Activated T-helper 9 cell treated with anti-CD3 and anti-CD28 coated beads, Interleukin-2, amount 50 U/mL, for 16 hours (primary cell): Measurements from ENCODE around the gene RASSF1.
"Not testable (repeated sequence)": the region's sequence is repeated elsewhere in the genome, so short reads cannot be mapped to it uniquely, and the experiment has no call there.

ENCODE experiments used
- DNase-seq: peaks from one replicate; pipeline ENCODE4 v3.0.0-alpha.2; 2020; ENCODE audit warnings: low read depth

RASSF1 gene

DNA sequence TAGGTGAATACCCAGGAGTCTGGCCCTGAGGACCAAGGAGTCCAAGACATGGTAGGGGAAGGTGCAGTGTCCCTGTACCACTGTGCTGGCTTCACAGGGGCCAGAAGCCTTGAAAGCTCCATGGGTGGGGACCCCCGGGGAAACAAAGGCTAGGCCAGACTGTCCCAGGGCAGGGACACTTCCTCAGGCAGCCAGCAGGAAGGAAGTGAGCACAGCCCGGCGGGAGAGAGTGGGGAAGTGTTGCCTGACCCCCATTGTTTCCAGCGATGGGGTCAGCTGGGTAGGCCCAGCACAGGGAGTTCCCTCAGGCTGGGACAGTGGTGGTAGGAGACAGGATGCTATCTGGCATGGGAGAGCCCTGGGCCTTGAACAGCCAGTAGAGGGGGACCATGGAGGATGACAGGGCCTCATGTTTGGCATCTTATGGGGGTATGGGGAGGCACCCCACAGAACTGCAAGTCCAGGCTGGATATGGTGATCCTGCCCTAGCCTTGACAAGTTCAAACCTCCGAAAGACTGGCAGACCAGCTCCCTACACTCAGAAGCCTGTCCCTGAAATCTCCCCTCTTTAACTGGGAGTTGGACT is 16.9 kb downstream of the RASSF1 start:
- no peak for DNase-seq

DNA sequence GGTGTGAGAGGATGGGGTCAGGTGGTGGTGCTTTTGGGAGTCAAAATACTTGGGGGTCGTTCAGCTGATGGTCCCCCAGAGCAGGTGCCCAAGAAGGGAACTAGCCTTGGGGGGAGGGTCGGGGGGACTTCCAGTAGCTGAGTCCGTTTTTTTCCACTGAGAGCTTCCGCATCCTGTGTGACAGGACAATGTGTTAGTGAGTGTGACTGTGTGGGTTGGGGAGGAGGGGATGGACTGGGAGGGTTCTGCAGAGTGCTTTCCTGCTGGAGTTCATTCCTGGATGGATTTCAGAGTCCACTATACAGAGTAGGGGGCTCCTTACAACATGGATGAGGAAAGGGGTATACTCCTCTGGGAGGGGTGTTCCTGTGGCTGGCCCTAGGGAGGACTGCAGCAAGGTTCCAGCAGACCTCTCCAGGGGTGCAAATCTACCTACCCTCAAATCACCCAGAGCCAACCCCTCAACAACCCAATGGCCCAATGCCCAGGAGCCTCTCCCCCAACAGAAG is 17.5 kb downstream of the RASSF1 start:
- DNase-seq: no peak

DNA sequence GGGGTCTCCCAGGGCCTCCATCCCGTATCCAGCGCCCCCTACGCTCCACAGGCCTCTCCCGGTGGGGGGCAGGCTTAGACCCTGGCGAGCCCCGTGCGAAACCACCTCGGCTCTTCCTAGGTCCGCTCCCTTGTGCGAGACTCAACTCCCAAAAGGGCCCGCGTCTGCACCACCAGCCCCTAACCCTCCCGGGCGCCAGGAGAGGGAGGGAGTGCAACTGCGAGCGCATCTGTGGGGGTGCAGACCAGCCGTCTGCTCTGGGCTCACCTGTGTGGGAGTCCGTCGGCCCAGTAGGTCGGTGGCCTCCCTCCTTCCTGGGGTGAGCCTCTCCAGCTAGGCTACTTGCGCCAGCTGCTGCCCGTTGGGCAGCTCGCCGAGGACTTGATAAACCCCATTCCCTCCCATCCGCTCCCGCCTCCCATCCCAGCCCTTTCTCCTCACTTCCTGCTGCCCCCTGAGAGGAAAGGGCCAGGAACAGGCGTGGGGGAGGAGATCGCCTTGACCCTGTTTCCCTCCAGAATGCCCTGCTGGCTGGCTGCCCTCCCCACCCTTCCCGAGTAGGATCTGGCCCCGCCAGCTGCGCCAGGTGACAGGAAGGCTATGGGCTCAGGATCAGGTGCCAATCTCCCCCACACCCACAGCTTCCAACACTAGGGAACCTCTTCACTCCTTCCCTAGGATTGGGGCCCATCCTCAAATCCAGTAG is 18.1 kb downstream of the RASSF1 start, which contains the start of gene HYAL2:
Gene HYAL2, minus strand, starts transcription at position 360 of the 706 bp plus-strand sequence. CDS start 2,256 bp downstream, outside the sequence.
- no peak for DNase-seq

DNA sequence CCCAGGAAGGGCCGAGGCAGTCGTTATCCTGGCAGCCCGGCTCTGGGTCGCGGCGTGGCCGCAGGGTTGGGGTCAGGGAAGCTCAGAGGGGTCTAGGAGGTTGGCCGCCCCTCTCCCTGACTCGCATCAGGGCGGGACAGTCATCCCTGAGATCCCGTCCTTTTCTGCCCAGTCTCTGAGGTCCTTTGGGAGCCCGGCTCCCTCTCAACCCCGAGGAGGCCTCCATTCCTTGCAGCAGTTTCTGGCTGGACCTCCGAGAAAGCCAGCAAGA is 18.6 kb downstream of the RASSF1 start:
- DNase-seq: no peak

DNA sequence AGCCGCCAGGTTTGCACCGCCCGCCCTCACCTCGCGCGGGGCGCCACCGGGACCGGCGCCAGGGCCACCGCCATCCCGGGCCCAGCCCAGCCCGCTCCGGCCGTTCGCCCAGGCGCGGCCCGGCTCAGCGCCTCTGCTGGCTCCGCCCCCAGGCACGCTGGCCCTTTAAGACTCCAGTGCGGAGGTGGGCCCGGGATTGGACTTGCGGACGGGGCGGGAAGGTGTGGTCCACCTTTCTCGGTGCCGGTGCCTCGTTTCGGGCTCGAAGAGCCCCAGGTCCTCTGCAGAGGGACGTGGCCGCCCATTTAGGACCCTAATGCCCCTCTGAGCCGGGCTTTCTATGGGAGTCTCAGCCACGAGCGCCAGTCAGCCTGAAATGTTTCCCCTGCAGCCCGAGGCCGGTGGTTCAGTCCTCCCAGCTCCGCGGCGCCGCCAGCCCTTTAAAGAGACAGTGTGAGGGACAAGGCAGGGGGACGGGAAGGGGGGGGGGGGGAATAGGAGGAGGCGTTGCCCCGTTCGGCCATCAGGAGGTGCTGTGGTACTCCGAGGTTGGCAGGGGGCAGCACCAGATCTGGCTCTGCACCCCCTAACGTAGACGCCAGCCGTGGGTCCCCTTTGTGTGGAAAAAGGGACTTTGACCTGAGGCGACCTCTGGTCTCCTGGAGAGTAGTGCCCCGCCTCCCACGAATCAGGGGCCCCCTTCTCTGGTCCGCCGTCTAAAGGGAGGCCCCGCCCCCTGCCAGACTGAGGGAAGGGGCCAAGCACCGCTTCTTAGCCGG is 19.1 kb downstream of the RASSF1 start:
- peak; percentile 75 for DNase-seq

DNA sequence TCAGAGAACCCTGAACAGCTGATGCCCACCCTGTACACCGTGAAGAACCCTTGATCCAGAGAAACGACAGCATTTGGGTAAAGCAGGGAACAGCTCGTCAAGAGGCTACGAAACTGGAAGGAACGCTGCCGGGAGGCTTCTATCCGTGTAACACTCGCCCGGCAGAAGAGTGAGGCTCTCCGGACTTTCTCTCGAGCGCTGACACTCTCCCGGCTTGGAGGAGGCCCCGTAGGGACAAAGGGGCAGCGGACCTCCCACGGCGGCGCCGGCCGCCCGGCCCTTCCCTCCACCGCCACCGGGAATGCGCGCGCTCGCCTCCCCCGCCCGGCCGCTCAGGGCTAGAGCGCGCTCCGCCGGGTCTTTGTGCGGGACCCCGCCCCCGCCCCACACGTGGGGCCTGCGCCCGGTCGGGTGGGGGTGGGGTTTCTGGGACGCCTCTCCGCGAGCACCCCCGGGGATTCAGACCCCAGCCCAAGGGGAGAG is 19.7 kb downstream of the RASSF1 start:
- peak; percentile 51 for DNase-seq

DNA sequence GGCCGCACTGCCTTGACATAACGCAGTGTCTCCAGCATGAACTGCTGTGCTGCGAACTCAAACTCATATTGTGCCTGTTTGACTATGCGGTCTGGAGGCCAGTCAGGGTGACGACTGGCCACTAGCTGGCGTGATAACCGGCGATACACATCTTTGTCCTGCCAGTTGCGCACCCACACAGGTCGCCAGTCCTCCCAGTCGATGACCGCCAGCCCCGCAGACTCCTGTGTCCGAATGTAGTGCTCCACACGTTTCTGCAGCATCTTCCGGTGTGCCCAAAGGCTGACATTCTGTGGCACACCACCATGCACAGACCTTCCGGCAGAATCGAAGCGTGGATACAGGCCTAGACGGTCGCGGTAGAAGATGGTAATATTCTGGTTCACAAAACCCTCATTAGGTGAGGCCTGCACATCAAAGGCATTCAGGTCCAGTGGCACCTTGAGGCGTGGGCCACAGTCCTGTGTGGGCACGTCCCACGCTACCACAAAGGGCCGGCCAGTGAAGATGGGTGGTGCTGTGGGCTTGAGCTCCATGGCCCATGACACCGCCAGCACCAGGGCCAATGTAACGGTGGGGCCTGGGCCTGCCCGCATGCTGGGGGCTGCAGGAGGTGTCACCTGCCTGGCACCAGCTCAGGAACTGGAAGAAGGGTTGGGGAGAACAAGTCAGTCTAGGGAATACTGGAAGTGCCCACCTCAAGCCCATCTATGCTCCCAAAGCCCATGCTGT is 20.6 kb downstream of the RASSF1 start:
- DNase-seq: no peak

DNA sequence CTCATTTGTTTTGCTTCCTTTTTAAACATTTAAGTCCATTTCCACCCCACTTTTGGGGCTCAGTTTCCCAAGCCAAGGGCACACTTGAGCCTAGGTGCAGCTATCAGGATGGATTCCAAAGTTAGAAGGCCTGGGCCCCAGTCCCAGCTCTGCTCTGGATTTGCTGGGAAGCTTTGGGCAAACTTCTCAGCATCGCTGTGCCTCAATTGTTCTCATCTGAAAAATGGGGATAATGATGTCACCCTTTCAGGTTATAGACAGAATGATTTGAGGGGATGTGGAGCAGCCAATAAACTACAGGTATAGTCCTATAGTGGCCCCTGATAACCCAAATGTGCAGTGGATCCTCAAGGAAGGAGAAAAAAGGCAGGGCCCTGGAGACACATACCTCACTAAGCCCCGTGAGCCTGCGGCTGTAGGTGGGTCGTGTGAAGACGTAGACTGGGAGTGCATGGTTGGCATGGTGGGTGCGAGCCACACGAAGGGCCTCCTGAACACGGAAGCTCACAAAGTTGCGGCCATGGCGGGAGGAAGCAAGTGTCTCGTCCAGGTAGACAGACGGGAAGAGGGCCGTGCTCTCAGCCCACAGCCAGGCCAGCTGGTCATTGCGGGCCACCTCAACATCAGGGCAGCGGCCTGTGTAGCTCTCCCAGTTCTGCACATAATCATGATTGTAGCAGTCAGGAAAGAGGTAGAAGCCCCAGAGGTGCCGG is 21.3 kb downstream of the RASSF1 start:
- DNase-seq: no peak

DNA sequence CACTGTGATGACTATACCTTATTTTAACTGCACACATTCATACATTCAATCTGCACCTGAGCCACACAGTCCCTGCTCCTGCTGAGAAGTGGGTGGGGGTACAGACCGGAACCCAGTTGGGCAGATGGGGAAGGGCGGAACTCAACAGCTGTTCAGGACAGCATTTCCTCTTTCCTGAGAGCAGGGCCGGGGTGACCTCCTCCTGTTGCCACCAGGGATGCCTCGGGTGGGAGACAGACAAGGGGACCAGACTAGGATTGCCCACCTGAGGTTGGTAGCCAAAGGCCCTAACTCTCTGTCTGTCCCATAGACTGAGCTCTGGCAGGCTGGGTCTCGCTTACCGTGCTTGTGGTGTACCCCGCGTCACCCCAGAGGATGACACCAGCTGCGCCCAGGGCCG is 22.0 kb downstream of the RASSF1 start:
- DNase-seq: no peak

DNA sequence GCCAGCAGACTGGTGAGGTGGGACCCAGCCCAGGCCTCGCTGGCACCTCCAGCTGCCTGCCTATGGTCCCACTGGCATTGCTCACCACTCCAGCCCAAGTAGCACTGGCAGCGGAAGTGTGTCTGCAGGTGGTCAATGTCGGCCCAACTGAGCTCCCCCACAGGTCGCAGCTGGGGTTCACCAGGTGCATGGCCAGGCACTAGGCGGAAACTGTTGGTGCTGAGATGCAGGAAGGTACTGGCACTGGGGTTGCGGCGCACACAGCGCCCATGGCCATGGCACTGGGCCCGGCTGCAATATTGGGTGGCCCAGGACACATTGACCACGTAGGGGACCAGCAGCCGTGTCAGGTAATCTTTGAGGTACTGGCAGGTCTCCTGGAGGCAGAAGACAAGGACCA is 22.5 kb downstream of the RASSF1 start:
- no peak for DNase-seq

DNA sequence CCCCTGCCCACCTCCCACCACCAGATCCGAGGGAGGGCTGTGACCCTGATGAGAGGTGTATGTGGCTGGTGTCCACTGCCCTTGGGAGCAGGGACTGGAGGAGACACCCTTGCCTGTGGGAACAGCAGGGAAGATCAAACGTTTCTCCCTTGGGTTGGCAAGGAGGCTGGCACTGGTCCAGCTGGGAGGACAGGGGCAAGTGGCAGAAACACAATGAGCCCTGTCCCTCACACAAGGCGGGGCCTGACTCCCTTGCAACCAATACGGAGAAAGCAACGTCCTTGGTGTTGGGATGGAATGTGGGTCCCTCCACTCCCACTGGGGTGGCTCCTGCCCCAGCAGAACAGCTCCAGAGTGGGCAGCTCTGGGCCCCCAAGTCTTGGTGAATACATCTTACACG is 23.3 kb downstream of the RASSF1 start:
- no peak for DNase-seq

DNA sequence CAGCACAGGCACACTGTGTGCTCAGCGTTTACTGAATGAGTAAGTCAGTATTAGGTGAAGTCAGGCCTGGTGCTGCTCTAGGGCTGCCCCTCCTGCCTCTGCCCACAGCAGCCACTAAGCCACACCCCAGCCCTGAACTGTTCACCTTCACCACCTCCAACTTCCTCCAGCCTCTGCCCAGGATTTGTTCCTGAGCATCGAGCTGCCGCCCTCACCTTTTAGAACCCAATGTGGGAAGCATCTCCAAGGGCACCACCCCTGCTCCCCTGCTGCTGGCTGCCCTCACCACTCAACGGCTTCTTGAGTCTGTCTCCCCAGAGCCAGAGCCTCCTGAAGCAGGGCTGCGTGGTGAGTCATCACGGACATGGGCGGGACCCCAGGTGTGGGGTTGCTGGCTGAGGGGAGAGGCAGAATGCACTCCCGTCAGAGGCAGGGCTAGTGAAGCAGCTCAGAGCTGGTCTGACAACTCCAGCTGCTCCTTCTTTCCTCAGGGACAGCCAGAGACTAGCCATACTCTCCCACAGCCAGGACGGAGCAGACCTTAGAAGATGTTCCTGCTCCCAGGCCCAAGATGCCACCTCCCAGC is 23.9 kb downstream of the RASSF1 start:
- peak; percentile 65 for DNase-seq

DNA sequence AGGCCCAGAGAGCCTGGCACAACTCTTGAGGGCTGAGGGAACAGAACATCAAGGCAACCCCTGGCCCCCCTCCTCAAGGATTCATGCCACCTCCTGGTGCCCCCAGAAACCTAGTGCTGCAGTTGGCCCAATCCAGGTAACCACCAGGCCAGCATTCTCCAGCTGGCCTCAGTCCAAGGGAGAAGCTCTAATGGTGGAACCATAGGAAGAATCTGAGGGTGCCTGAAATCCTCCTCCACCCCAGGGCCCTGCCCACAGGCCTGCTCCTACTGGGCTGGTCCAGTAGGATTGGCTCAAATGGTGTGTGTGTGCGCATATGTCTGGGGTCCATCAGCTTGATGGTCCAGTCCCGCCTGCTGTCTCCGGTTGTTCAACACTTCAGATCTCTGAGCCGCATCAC is 25.8 kb downstream of the RASSF1 start:
- DNase-seq: no peak

DNA sequence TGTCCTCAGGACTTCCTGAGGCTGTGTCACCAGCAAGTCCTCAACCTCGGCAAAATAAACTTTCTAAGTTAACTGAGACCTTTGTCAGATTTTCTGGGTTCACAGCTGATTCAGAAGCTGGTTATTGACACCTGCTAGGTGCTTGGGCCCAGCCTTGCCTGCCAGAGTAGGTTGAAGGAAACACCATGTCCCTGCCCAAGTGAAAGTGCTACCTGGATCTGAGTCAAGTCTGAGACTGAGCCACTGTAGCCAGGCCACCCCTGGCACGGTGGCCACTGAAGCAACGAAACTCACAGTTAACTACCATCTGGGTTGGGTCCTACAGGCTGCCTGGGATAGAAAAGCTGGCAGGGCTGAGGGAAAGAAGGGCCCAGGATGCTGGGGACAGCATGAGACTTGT is 26.3 kb downstream of the RASSF1 start:
- no peak for DNase-seq

DNA sequence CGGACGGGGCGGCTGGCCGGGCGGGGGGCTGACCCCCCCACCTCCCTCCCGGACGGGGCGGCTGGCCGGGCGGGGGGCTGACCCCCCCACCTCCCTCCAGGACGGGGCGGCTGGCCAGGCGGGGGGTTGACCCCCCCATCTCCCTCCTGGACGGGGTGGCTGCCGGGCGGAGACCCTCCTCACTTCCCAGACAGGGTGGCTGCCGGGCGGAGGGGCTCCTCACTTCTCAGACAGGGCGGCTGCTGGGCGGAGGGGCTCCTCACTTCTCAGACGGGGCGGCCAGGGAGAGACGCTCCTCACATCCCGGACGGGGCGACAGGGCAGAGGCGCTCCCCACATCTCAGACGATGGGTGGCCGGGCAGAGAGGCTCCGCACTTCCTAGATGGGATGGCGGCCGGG is 28.6 kb downstream of the RASSF1 start:
- not testable (repeated sequence) for DNase-seq

DNA sequence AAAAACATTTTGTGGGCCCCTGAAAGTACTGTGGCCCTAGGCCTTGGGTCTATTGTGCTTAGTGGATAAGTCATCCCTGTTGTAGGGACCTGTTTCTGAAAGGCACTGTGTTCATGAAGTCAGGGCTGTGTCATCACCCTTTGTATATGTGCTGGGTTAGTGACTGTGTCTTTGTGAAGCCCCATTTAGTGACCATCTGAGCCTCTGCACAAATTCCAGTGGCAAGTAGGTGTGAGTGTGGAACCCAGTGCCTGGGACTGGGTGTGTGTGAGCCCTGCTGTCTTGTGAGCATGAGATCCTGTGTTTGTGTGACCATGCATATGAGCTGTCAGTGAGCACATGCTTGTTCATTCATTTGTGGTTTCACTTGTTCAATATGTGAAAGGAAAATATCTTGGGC is 36.0 kb downstream of the RASSF1 start:
- DNase-seq: no peak

DNA sequence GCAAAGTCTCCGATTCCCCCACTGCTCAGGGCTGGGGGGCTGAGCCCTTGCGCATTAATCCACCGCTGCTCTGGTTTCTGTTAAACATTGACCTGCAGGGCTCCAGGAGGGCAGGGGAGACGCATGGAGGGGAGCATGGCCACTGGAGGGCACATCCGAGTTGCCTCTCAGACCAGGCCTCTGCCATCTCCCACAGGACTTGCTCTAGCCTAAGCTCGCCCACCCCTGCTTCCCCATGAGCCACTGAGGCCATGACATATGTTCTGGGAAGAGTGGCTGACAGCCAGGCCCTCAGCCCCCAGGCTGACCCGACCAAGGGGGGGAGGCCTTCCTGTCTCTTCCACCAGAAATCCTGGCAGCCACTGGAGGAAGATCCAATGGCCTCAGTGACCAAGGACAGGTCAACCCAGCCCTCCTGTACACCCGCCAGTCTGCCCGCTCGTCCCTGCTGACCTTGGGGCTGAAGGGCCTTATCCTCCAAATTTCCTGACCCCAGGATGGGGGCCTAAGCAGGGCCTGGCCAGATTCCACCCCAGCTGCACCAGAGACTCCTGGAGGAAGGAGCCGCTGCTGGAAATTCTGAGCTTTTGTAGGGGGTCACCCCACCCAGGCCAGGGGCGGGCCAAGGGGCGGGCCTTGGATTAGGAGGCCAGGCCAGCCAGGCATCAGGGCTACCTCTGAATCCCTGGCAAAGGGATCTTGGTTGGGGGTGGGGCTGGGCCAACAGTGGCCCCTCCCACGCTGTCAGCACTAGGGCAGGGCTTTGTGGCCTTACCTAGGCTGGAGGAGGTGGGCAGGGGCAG is 37.4 kb downstream of the RASSF1 start, which contains the start of gene HYAL1:
Gene HYAL1, minus strand, starts transcription at position 562 of the 803 bp plus-strand sequence. CDS start 618 bp downstream, outside the sequence.
- no peak for DNase-seq

DNA sequence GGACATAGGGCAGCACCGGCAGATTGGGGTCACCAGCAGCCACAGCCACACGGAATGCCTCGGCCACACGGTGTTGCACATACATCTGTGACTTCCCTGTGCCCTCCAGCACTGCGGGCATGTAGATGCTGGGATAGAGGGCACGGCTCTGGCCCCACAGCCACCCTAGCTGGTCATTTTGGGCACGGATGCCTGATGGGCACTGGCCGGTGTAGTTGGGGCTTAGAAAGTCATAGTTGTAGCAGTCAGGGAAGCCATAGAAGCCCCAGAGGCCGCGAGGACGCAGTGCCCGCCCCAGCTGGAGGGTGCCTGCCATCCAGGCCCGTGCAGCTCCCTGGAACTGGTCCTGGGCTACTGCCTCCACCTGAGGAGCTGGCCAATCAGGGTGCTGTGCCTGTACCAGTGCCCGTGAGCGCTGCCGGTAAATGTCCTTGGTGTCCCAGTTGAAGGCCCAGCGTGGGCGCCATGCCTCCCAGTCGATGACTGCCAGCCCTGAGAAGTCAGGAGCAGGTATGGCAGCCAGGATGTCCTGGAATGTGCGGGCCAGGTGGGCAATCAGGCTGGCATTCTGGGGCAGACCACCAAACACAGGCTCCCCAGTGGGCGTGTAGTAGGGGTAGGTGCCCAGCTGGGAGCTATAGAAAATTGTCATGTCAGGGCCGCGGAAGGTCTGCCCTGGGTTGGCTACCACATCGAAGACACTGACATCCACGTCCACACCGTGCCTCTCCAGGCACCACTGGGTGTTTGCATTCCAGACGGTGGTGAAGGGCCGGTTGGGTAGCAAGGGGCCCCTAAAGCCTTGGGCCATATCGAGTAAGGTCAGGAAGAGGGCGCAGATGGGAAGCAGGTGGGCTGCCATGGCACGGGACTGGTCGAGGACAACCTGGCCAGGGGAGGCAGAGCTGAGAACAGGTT is 38.3 kb downstream of the RASSF1 start:
- no peak for DNase-seq

DNA sequence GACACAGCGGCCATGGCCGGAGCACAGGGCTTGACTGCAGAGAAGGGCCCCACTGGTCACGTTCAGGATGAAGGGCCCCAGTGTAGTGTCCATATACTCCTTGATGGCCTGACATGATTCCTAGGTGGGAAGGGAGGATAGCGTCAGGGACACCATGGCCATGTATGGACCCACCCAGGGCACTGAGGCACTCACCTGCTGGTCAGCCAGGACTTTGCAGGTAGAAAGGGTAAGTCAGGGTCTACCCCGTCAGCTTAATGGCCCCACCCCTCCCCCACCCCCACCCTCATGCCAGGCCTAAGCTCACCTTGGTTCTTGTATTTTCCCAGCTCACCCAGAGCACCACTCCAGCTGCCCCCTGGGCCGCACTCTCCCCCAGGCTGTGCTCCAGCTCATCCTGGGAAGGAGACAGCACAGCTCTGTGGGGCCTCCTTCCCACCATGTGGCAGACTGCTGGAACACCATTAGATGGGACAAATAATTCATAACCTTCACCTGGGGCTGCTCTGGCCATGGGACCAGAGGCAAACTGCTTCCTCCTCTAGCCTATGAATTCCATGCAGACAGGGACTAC is 39.9 kb downstream of the RASSF1 start:
- DNase-seq: no peak
